Hepatocyte (in vitro differentiated cells): ENCODE results near the gene DNM3.

Experiments used
- EZH2phosphoT487 ChIP-seq: fragments of 200-600 bp; sonication (generic); IDR thresholded peaks from one replicate; pipeline ENCODE4 v1.6.1; 2018; ENCODE audit warnings: antibody characterized with exemption, mild to moderate bottlenecking, low read depth, moderate library complexity; ENCODE audit not compliant: unreplicated experiment, severe bottlenecking
- TF ChIP-seq, protein P1 (sequence below): fragments of 200-600 bp; sonication (generic); IDR thresholded peaks from 2 replicates; pipeline ENCODE4 v1.5.1; 2016; ENCODE audit warnings: antibody characterized with exemption, mild to moderate bottlenecking; ENCODE audit not compliant: poor library complexity

DNA sequence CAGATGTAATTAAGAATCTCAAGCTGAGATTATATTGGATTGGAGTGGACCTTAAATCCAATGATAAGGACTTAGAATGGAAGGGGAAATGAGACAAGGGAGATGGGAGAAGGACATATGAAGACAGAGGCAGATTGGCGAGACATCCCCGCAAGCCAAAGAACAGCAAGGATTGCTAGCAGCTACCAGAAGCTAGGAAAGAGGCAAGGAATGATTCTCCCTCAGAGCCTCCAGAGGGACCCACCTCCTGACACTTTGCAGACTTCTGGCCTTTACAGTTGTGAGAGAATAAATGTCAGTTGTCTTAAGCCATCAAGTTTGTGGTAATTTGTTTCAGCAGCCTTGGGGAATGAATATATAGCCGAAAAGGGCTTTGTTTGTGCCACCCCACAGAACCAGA lies 39.1 kb upstream of the DNM3 start:
- TF ChIP-seq, protein P1, sequence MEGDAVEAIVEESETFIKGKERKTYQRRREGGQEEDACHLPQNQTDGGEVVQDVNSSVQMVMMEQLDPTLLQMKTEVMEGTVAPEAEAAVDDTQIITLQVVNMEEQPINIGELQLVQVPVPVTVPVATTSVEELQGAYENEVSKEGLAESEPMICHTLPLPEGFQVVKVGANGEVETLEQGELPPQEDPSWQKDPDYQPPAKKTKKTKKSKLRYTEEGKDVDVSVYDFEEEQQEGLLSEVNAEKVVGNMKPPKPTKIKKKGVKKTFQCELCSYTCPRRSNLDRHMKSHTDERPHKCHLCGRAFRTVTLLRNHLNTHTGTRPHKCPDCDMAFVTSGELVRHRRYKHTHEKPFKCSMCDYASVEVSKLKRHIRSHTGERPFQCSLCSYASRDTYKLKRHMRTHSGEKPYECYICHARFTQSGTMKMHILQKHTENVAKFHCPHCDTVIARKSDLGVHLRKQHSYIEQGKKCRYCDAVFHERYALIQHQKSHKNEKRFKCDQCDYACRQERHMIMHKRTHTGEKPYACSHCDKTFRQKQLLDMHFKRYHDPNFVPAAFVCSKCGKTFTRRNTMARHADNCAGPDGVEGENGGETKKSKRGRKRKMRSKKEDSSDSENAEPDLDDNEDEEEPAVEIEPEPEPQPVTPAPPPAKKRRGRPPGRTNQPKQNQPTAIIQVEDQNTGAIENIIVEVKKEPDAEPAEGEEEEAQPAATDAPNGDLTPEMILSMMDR: no peak
- TF ChIP-seq EZH2phosphoT487: no peak
